Measurements from ENCODE around the gene FADS2. TPM values are rescaled to one million over a fixed set of nuclear protein-coding genes. Genes with fewer than 3 reads are reported as not detected.

Gene FADS2
- polyA plus RNA-seq, 1 donor from 2014 or later, result 145 TPM

- Histone ChIP-seq H3K9me2 (ENCODE audit: insufficient read depth, low read length) (no peaks in the 10 kb centered on the region), H2AFZ (ENCODE audit: low read depth, low read length) (no peak overlapping the region), H3K36me3 (ENCODE audit: insufficient read depth, low read length) (no peaks in the 10 kb centered on the region), H3K4me3 (ENCODE audit: low read length) (peak overlapping the region; percentile 17), H3F3A (ENCODE audit: insufficient read depth, low read length, poor library complexity, severe bottlenecking) (no peaks in the 10 kb centered on the region), H4K20me1 (ENCODE audit: insufficient read depth) (no peaks in the 10 kb centered on the region), H3K27ac (ENCODE audit: low read length) (no peak overlapping the region), H3K27me3 (ENCODE audit: insufficient read depth, low read depth, low read length) (no peaks in the 10 kb centered on the region), H3K9ac (ENCODE audit: low read length) (no peak overlapping the region), H3K9me3 (ENCODE audit: low read length) (no peaks in the 10 kb centered on the region), H3K4me2 (ENCODE audit: low read length) (no peak overlapping the region), H3K79me2 (replicated peaks; ENCODE audit: insufficient read depth, low read length) (no peaks in the 10 kb centered on the region)
- TF ChIP-seq TAF1 (IDR thresholded peaks at IDR 0.05; ENCODE audit: low read depth) (no peak), POLR2AphosphoS5 (IDR thresholded peaks at IDR 0.05) (peak; percentile 37), REST (IDR thresholded peaks at IDR 0.05; ENCODE audit: borderline replicate concordance) (no peak), EP300 (conservative IDR thresholded peaks at IDR 0.05; ENCODE audit: poor library complexity, severe bottlenecking) (no peak), RAD21 (conservative IDR thresholded peaks at IDR 0.05) (peak; percentile 82), CTCF (IDR thresholded peaks at IDR 0.05; ENCODE audit: poor library complexity, severe bottlenecking) (peak; percentile 84), MXI1 (conservative IDR thresholded peaks at IDR 0.05; ENCODE audit: poor library complexity, severe bottlenecking) (no peak), SMC3 (conservative IDR thresholded peaks at IDR 0.05; ENCODE audit: poor library complexity) (peak; percentile 84), EZH2 (IDR thresholded peaks at IDR 0.05; ENCODE audit: borderline replicate concordance, insufficient read depth, low read length, poor library complexity, severe bottlenecking) (no peak)
Measured at GRCh38 chr11:61871158-61871597, 43.1 kb downstream of the FADS2 start.

GRCh38 chr11:61872935-61873565 lies 45.0 kb downstream of the FADS2 start:
- TF ChIP-seq SMC3 (conservative IDR thresholded peaks at IDR 0.05; ENCODE audit: poor library complexity) (no peak), POLR2AphosphoS5 (IDR thresholded peaks at IDR 0.05) (no peak), EZH2 (IDR thresholded peaks at IDR 0.05; ENCODE audit: borderline replicate concordance, insufficient read depth, low read length, poor library complexity, severe bottlenecking) (no peak), REST (IDR thresholded peaks at IDR 0.05; ENCODE audit: borderline replicate concordance) (no peak), CTCF (IDR thresholded peaks at IDR 0.05; ENCODE audit: poor library complexity, severe bottlenecking) (no peak), TAF1 (IDR thresholded peaks at IDR 0.05; ENCODE audit: low read depth) (no peak), MXI1 (conservative IDR thresholded peaks at IDR 0.05; ENCODE audit: poor library complexity, severe bottlenecking) (no peak)

More at GRCh38 chr11:61872935-61873565, 45.0 kb downstream of the FADS2 start:
- Histone ChIP-seq H2AFZ (ENCODE audit: low read depth, low read length) (no peak overlapping the region), H4K20me1 (ENCODE audit: insufficient read depth) (no peaks in the 10 kb centered on the region), H3K27me3 (ENCODE audit: insufficient read depth, low read depth, low read length) (no peaks in the 10 kb centered on the region), H3K27ac (ENCODE audit: low read length) (no peak overlapping the region), H3K4me2 (ENCODE audit: low read length) (no peak overlapping the region), H3K9ac (ENCODE audit: low read length) (no peak overlapping the region), H3K79me2 (replicated peaks; ENCODE audit: insufficient read depth, low read length) (no peaks in the 10 kb centered on the region), H3F3A (ENCODE audit: insufficient read depth, low read length, poor library complexity, severe bottlenecking) (no peaks in the 10 kb centered on the region), H3K9me2 (ENCODE audit: insufficient read depth, low read length) (no peaks in the 10 kb centered on the region), H3K9me3 (ENCODE audit: low read length) (no peaks in the 10 kb centered on the region), H3K36me3 (ENCODE audit: insufficient read depth, low read length) (no peaks in the 10 kb centered on the region), H3K4me3 (ENCODE audit: low read length) (no peak overlapping the region)
